ENCODE results near the gene PAQR4. TPM values are rescaled to one million over a fixed set of nuclear protein-coding genes. Genes with fewer than 3 reads are reported as not detected.

Gene PAQR4
- total RNA-seq (2.8 and 4.5 TPM in 2 replicates), polyA plus RNA-seq (3.7 and 8.3 TPM in 2 replicates)

GRCh38 chr16:2968738-2969544, at the start of gene PAQR4:
Gene PAQR4 (plus strand): TSS chr16:2969348. CDS start chr16:2969675, 327 bp downstream.
- Histone ChIP-seq H2AFZ (peak within 1 kb of the TSS; percentile 63), H3K79me2 (no peaks in the 10 kb centered on the region), H3K9me2 (replicated peaks; ENCODE audit: insufficient read depth) (no peaks in the 10 kb centered on the region), H3K36me3 (replicated peaks; ENCODE audit: insufficient read depth, low read depth) (no peaks in the 10 kb centered on the region), H3K9me3 (ENCODE audit: low read depth) (no peaks in the 10 kb centered on the region), H3K27ac (no peak within 1 kb of the TSS), H3K27me3 (peaks cover 18% of the 10 kb centered on the region), H3K4me2 (peak within 1 kb of the TSS; percentile 88), H3K4me1 (ENCODE audit: insufficient read depth) (peaks cover 13% of the 10 kb centered on the region), H3K4me3 (peak within 1 kb of the TSS; percentile 26), H4K20me1 (ENCODE audit: insufficient read depth, poor library complexity, severe bottlenecking) (no peaks in the 10 kb centered on the region)
- peak; percentile 95 for DNase-seq (ENCODE audit: low spot score)
- TF ChIP-seq EZH2 (IDR thresholded peaks at IDR 0.05; ENCODE audit: borderline replicate concordance): no peak
- 5% methylated on average over 78 of the region's 98 CpGs for WGBS (ENCODE audit: low lambda C conversion rate, missing lambda C conversion rate)

DNA sequence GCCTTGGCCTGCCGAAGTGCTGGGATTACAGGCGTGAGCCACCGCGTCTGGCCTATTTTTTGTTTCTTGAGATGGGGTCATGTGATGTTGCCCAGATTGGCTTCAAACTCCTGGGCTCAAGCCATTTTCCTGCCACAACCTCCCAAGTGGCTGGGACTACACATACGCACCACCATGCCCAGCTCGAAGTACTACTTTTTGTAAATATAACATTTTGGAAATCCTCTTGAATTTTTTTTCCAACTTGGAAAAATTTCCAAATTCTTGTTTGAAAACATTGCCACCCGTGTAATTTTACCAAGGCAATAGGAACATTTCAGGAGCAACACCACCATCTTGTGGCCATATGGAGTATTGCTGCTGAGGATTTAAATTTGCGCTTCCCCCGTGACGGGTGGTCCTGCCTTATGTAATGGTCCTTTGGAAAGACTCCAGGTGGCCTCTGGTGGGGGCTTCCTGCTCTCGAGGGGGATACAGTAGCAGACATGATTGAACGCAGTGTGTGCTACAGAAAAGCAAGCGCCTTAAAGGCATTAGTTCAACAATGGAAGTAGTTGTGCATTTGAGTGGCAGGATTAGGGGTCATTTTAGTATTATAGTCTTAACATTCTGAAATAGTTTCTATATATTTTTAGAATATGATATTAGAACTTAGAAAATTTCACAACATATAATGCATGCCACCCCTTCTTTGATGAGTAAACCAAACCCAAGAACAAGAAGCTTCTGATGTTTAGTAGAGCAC, 49.5 kb upstream of the PAQR4 start:
- Histone ChIP-seq H3K27me3 (no peaks in the 10 kb centered on the region), H3K36me3 (replicated peaks; ENCODE audit: insufficient read depth, low read depth) (no peaks in the 10 kb centered on the region), H3K79me2 (no peaks in the 10 kb centered on the region), H3K4me2 (no peak overlapping the region), H3K9me3 (ENCODE audit: low read depth) (no peaks in the 10 kb centered on the region), H3K9me2 (replicated peaks; ENCODE audit: insufficient read depth) (no peaks in the 10 kb centered on the region), H3K4me1 (ENCODE audit: insufficient read depth) (no peaks in the 10 kb centered on the region), H4K20me1 (ENCODE audit: insufficient read depth, poor library complexity, severe bottlenecking) (no peaks in the 10 kb centered on the region), H3K4me3 (no peak overlapping the region), H2AFZ (no peak overlapping the region), H3K27ac (no peak overlapping the region)
- DNase-seq (ENCODE audit: low spot score): peak; percentile 78
- 21% methylated on average over 13 of the region's 13 CpGs for WGBS (ENCODE audit: low lambda C conversion rate, missing lambda C conversion rate)
- no peak for TF ChIP-seq EZH2phosphoT487 (IDR thresholded peaks at IDR 0.05; ENCODE audit: low read depth, severe bottlenecking, unreplicated experiment)
- TF ChIP-seq, protein P1, sequence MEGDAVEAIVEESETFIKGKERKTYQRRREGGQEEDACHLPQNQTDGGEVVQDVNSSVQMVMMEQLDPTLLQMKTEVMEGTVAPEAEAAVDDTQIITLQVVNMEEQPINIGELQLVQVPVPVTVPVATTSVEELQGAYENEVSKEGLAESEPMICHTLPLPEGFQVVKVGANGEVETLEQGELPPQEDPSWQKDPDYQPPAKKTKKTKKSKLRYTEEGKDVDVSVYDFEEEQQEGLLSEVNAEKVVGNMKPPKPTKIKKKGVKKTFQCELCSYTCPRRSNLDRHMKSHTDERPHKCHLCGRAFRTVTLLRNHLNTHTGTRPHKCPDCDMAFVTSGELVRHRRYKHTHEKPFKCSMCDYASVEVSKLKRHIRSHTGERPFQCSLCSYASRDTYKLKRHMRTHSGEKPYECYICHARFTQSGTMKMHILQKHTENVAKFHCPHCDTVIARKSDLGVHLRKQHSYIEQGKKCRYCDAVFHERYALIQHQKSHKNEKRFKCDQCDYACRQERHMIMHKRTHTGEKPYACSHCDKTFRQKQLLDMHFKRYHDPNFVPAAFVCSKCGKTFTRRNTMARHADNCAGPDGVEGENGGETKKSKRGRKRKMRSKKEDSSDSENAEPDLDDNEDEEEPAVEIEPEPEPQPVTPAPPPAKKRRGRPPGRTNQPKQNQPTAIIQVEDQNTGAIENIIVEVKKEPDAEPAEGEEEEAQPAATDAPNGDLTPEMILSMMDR (IDR thresholded peaks at IDR 0.05; ENCODE audit: poor library complexity): peak; percentile 94
- TF ChIP-seq EZH2 (IDR thresholded peaks at IDR 0.05; ENCODE audit: borderline replicate concordance): no peak

- no peak overlapping the region for H3K4me2 ChIP-seq
- H3K4me1 ChIP-seq (ENCODE audit: insufficient read depth): no peaks in the 10 kb centered on the region
- H3K9me2 ChIP-seq (replicated peaks; ENCODE audit: insufficient read depth): no peaks in the 10 kb centered on the region
- no peaks in the 10 kb centered on the region for H4K20me1 ChIP-seq (ENCODE audit: insufficient read depth, poor library complexity, severe bottlenecking)
- H3K36me3 ChIP-seq (replicated peaks; ENCODE audit: insufficient read depth, low read depth): no peaks in the 10 kb centered on the region
- H3K4me3 ChIP-seq: no peak overlapping the region
- H3K79me2 ChIP-seq: no peaks in the 10 kb centered on the region
- 97% methylated on average over 14 of the region's 14 CpGs for WGBS (ENCODE audit: low lambda C conversion rate, missing lambda C conversion rate)
- H3K9me3 ChIP-seq (ENCODE audit: low read depth): no peaks in the 10 kb centered on the region
- H3K27ac ChIP-seq: no peak overlapping the region
- no peak for DNase-seq (ENCODE audit: low spot score)
- no peaks in the 10 kb centered on the region for H3K27me3 ChIP-seq
- TF ChIP-seq, protein P1 (IDR thresholded peaks at IDR 0.05; ENCODE audit: poor library complexity): no peak
- TF ChIP-seq EZH2phosphoT487 (IDR thresholded peaks at IDR 0.05; ENCODE audit: low read depth, severe bottlenecking, unreplicated experiment): no peak
- TF ChIP-seq EZH2 (IDR thresholded peaks at IDR 0.05; ENCODE audit: borderline replicate concordance): no peak
- H2AFZ ChIP-seq: no peak overlapping the region
Observed at GRCh38 chr16:2923481-2923880, 45.7 kb upstream of the PAQR4 start.
